C1 segment of cervical spinal cord (tissue), 14 donors: ENCODE results near the gene PTPRD.

Experiments used
- DNase-seq, 14 donors: peaks; one replicate each; lab custom pipeline; 2025; lab: John Stamatoyannopoulos, UW

Gene PTPRD

GRCh38 chr9:10268531-10269485 lies 344.0 kb downstream of the PTPRD start:
- peak in 9 of 14 donors; percentile 2 to 38 (median 8) for DNase-seq

- no peak for DNase-seq
Measured at GRCh38 chr9:10265153-10265631, 347.6 kb downstream of the PTPRD start.

- no peak for DNase-seq
Measured at GRCh38 chr9:10260501-10260900, 352.3 kb downstream of the PTPRD start.

GRCh38 chr9:10259668-10260067 lies 353.1 kb downstream of the PTPRD start:
- no peak for DNase-seq

- no peak for DNase-seq
Measured at GRCh38 chr9:10255758-10256157, 357.0 kb downstream of the PTPRD start.

GRCh38 chr9:10254338-10254737 lies 358.5 kb downstream of the PTPRD start:
- no peak for DNase-seq

- no peak for DNase-seq
Measured at GRCh38 chr9:10253341-10253740, 359.5 kb downstream of the PTPRD start.

GRCh38 chr9:10252174-10252573 lies 360.6 kb downstream of the PTPRD start:
- no peak for DNase-seq

- no peak for DNase-seq
Measured at GRCh38 chr9:10251490-10251889, 361.3 kb downstream of the PTPRD start.

- DNase-seq = no peak
Measured at GRCh38 chr9:10250219-10250618, 362.6 kb downstream of the PTPRD start.

GRCh38 chr9:10248890-10249289 lies 363.9 kb downstream of the PTPRD start:
- DNase-seq = no peak

- DNase-seq = no peak
Measured at GRCh38 chr9:10242255-10242654, 370.5 kb downstream of the PTPRD start.

GRCh38 chr9:10238087-10238486 lies 374.7 kb downstream of the PTPRD start:
- no peak for DNase-seq

GRCh38 chr9:10237584-10237983 lies 375.2 kb downstream of the PTPRD start:
- DNase-seq = no peak

GRCh38 chr9:10236161-10236560 lies 376.6 kb downstream of the PTPRD start:
- DNase-seq = no peak

GRCh38 chr9:10235376-10235775 lies 377.4 kb downstream of the PTPRD start:
- no peak for DNase-seq

- DNase-seq = peak in 1 of 14 donors; percentile 1
Measured at GRCh38 chr9:10232352-10232930, 380.4 kb downstream of the PTPRD start.

- no peak for DNase-seq
Measured at GRCh38 chr9:10230512-10230911, 382.3 kb downstream of the PTPRD start.

GRCh38 chr9:10228082-10228481 lies 384.7 kb downstream of the PTPRD start:
- no peak for DNase-seq

GRCh38 chr9:10226996-10227395 lies 385.8 kb downstream of the PTPRD start:
- no peak for DNase-seq

GRCh38 chr9:10212702-10213101 lies 400.1 kb downstream of the PTPRD start:
- no peak for DNase-seq

GRCh38 chr9:10208691-10209069 lies 404.1 kb downstream of the PTPRD start:
- DNase-seq = no peak

- no peak for DNase-seq
Measured at GRCh38 chr9:10204276-10204675, 408.5 kb downstream of the PTPRD start.
